B cell (primary cell): Measurements from ENCODE around the gene WNT9B. TPM values are rescaled to one million over a fixed set of nuclear protein-coding genes. Genes with fewer than 3 reads are reported as not detected.

Experiments used
- ATAC-seq: fragments of 200-7000 bp; cut with Tn5 transposase; one replicate; pipeline ENCODE4 v1.10.0; 2021; ENCODE audit warnings: low read depth, mild to moderate bottlenecking, moderate number of reproducible peaks, moderate library complexity
- CTCF ChIA-PET: fragments of 350-600 bp; sonication (Branson Sonifier 250); formaldehyde crosslinking; loops from one replicate; lab custom pipeline; 2021; ENCODE audit warnings: antibody characterized with exemption, inconsistent platforms; lab: Charles Lee
- POLR2A ChIA-PET: fragments of 350-600 bp; sonication (Branson Sonifier 250); formaldehyde crosslinking; loops from one replicate; lab custom pipeline; 2021; ENCODE audit warnings: antibody characterized with exemption; lab: Charles Lee
- DNase-seq: peaks from one replicate; pipeline ENCODE4 v3.0.0; 2013
- H2AFZ ChIP-seq: 2 replicates; pipeline ENCODE4 v1.6.1; 2012; ENCODE audit warnings: mild to moderate bottlenecking, low read depth, low read length; ENCODE audit not compliant: insufficient read depth, poor library complexity, severe bottlenecking
- H3K27ac ChIP-seq, 2 donors: 1 replicate in 1 of 2; 2 replicates in 1 of 2; pipeline ENCODE4 v1.5.1; 2012 to 2013; ENCODE audit warnings: low read length in 2 of 2, mild to moderate bottlenecking in 2 of 2, moderate library complexity in 1 of 2
- H3K27me3 ChIP-seq, 4 experiments: fragments of 200-600 bp in 1 of 4; sonication (generic) in 1 of 4; replicated peaks in 1 of 4; 1 replicate in 2 of 4; 2 replicates in 2 of 4; pipeline versions ENCODE4 v1.6.1 to v1.7.0; 2013 to 2016; ENCODE audit warnings: low read length in 3 of 4, mild to moderate bottlenecking in 2 of 4, mixed read lengths in 1 of 4, moderate library complexity in 1 of 4; ENCODE audit not compliant: insufficient read depth in 4 of 4, control insufficient read depth in 3 of 4; ENCODE audit errors: control extremely low read depth in 1 of 4
- H3K36me3 ChIP-seq, 2 experiments: replicated peaks in 1 of 2; 1 replicate in 1 of 2; 2 replicates in 1 of 2; pipeline versions ENCODE4 v1.6.1 to v1.7.1; 2013; ENCODE audit warnings: low read length in 1 of 2; ENCODE audit not compliant: insufficient read depth in 2 of 2, control insufficient read depth in 1 of 2; ENCODE audit errors: control extremely low read depth in 1 of 2, extremely low read depth in 1 of 2
- H3K4me1 ChIP-seq, 2 donors: fragments of 200-600 bp in 1 of 2; sonication (generic) in 1 of 2; 1 replicate in 1 of 2; 2 replicates in 1 of 2; pipeline versions ENCODE4 v1.5.1 to v1.6.1; 2013 to 2017; ENCODE audit warnings: low read length in 2 of 2; ENCODE audit not compliant: control insufficient read depth in 2 of 2, insufficient read depth in 2 of 2
- H3K4me2 ChIP-seq: replicated peaks from 2 replicates; pipeline ENCODE3; 2012; ENCODE audit warnings: mild to moderate bottlenecking, low read depth, low read length; ENCODE audit not compliant: poor library complexity, severe bottlenecking
- H3K4me3 ChIP-seq, 5 experiments: fragments of 200-600 bp in 1 of 5; sonication (generic) in 1 of 5; 1 replicate in 3 of 5; 2 replicates in 2 of 5; pipeline versions ENCODE4 v1.5.1 to v1.7.0; 2011 to 2016; ENCODE audit warnings: low read length in 4 of 5, mild to moderate bottlenecking in 4 of 5, low read depth in 2 of 5, control low read depth in 1 of 5, moderate library complexity in 1 of 5; ENCODE audit not compliant: insufficient read depth in 1 of 5; ENCODE audit errors: control extremely low read depth in 1 of 5, extremely low read depth in 1 of 5
- H3K79me2 ChIP-seq: fragments of 200-600 bp; sonication (generic); one replicate; pipeline ENCODE4 v1.6.0; 2016; ENCODE audit warnings: low read length; ENCODE audit not compliant: control insufficient read depth, insufficient read depth
- H3K9ac ChIP-seq: fragments of 200-600 bp; sonication (generic); 2 replicates; pipeline ENCODE4 v1.6.1; 2017; ENCODE audit warnings: mild to moderate bottlenecking, low read length, moderate library complexity
- H3K9me3 ChIP-seq, 3 donors: one replicate each; pipeline versions ENCODE4 v1.6.1 to v1.7.1; 2013; ENCODE audit warnings: low read length in 2 of 3; ENCODE audit not compliant: control insufficient read depth in 2 of 3, insufficient read depth in 1 of 3; ENCODE audit errors: control extremely low read depth in 1 of 3
- H4K20me1 ChIP-seq: 2 replicates; pipeline ENCODE4 v1.6.0; 2012; ENCODE audit warnings: mild to moderate bottlenecking, low read length; ENCODE audit not compliant: insufficient read depth, control insufficient read depth, poor library complexity, severe bottlenecking
- H3K27ac Mint-ChIP-seq: one replicate; pipeline ENCODE4 v1.8.0; 2021; ENCODE audit warnings: mixed read lengths
- H3K27me3 Mint-ChIP-seq: one replicate; pipeline ENCODE4 v1.8.0; 2021; ENCODE audit warnings: mixed read lengths
- H3K4me1 Mint-ChIP-seq: one replicate; pipeline ENCODE4 v1.8.0; 2021; ENCODE audit warnings: mixed read lengths
- H3K4me3 Mint-ChIP-seq: one replicate; pipeline ENCODE4 v1.8.0; 2021; ENCODE audit warnings: mixed read lengths
- H3K9me3 Mint-ChIP-seq: one replicate; pipeline ENCODE4 v1.8.0; 2022; ENCODE audit warnings: mixed read lengths; ENCODE audit not compliant: insufficient read depth
- CTCF ChIP-seq: fragments of 200-600 bp; IDR thresholded peaks from one replicate; pipeline ENCODE4 v1.8.0; 2022; ENCODE audit warnings: antibody characterized with exemption, mild to moderate bottlenecking
- EZH2 ChIP-seq: IDR thresholded peaks from 2 replicates; pipeline ENCODE4 v1.6.1; 2012; ENCODE audit warnings: borderline replicate concordance, low read depth, mild to moderate bottlenecking, moderate library complexity, low read length; ENCODE audit not compliant: insufficient read depth, poor library complexity, severe bottlenecking
- WGBS: methylation state at CpG from one replicate; pipeline ENCODE4 v1.1.5; 2013; ENCODE audit warnings: missing lambda C conversion rate; ENCODE audit not compliant: insufficient coverage; 5-methylcytosine and 5-hydroxymethylcytosine counted together
- intact Hi-C: fragments of 100-400 bp; cut with micrococcal nuclease; formaldehyde crosslinking; loops from one replicate; pipeline ENCODE4 v1.10.0; 2022
- polyA plus RNA-seq: library from polyadenylated mRNA; depleted of rRNA; stranded (reverse); fragments of >200 nt; gene quantifications from 2 replicates; pipeline ENCODE4 v1.2.3, GENCODE V29; 2012
- total RNA-seq, 2 donors: library from RNA; stranded (reverse); fragments of 120-200 nt in 1 of 2; gene quantifications; 1 replicate in 1 of 2; 2 replicates in 1 of 2; pipeline versions ENCODE4 v1.2.3 to v1.2.4, GENCODE V29; 2013 to 2022

The WNT9B gene
- total and polyA plus RNA-seq, 2 donors (not counting 1 experiment from before 2014, with no cell fraction given): not detected

GRCh38 chr17:46865100-46865499, 13.7 kb downstream of the WNT9B start:
- ATAC-seq (no peak), DNase-seq (no peak)
- Mint-ChIP-seq H3K27me3 (peaks cover 40% of the 10 kb centered on the region), H3K9me3 (no peaks in the 10 kb centered on the region), H3K4me3 (no peak overlapping the region), H3K4me1 (no peaks in the 10 kb centered on the region), H3K27ac (no peak overlapping the region)
- Histone ChIP-seq H2AFZ (no peak overlapping the region), H3K9me3 (peaks cover 0 to 6% (median 0%) of the 10 kb centered on the region in 3 donors), H3K36me3 (no peaks in the 10 kb centered on the region), H3K4me3 (no peak overlapping the region), H3K27me3 (peaks cover 0 to 35% (median 4%) of the 10 kb centered on the region in 4 experiments), H3K4me1 (peaks cover 0 to 4% of the 10 kb centered on the region in 2 donors), H3K79me2 (no peaks in the 10 kb centered on the region), H3K27ac (no peak overlapping the region), H4K20me1 (no peaks in the 10 kb centered on the region), H3K4me2 (no peak overlapping the region), H3K9ac (no peak overlapping the region)
- CTCF ChIA-PET: interaction anchor here (0.6 kb wide), 1 partner anchor 1138 kb away, joined by 4 read pairs; no protein-coding TSS in a partner anchor
- POLR2A ChIA-PET: no interaction called here
- 0% methylated on average over 6 of the region's 8 CpGs for WGBS
- intact Hi-C loops: no loop called here
- TF ChIP-seq CTCF (no peak), EZH2 (no peak)

GRCh38 chr17:46866325-46866724, 14.9 kb downstream of the WNT9B start:
- DNase-seq (no peak), ATAC-seq (no peak)
- intact Hi-C loops: no loop called here
- Histone ChIP-seq H3K4me3 (no peak overlapping the region), H3K4me2 (no peak overlapping the region), H3K36me3 (no peaks in the 10 kb centered on the region), H3K9me3 (peaks cover 0 to 6% (median 0%) of the 10 kb centered on the region in 3 donors), H3K79me2 (no peaks in the 10 kb centered on the region), H2AFZ (no peak overlapping the region), H3K9ac (no peak overlapping the region), H4K20me1 (no peaks in the 10 kb centered on the region), H3K27me3 (peaks cover 0 to 26% (median 4%) of the 10 kb centered on the region in 4 experiments), H3K27ac (no peak overlapping the region), H3K4me1 (peaks cover 0 to 4% of the 10 kb centered on the region in 2 donors)
- no peak overlapping the region for H3K4me3 Mint-ChIP-seq
- H3K4me1 Mint-ChIP-seq: no peaks in the 10 kb centered on the region
- TF ChIP-seq EZH2: no peak
- no peak for TF ChIP-seq CTCF
- ChIA-PET CTCF (no interaction called here), POLR2A (no interaction called here)
- H3K27ac Mint-ChIP-seq: no peak overlapping the region
- peaks cover 38% of the 10 kb centered on the region for H3K27me3 Mint-ChIP-seq
- WGBS: 91% methylated on average over 8 of the region's 8 CpGs
- H3K9me3 Mint-ChIP-seq: no peaks in the 10 kb centered on the region
